Fibroblast of pulmonary artery (primary cell): ENCODE measurements around the gene WFS1.

Source experiments
- DNase-seq: peaks from one replicate; pipeline ENCODE4 v3.0.0-alpha.2; 2010; ENCODE audit warnings: low read depth
- H3K4me3 ChIP-seq: replicated peaks from 2 replicates; pipeline ENCODE4 v1.5.1; 2011; ENCODE audit warnings: low read depth, mild to moderate bottlenecking, control low read depth, low read length, moderate library complexity
- TF ChIP-seq, protein P1 (sequence below): IDR thresholded peaks from 2 replicates; pipeline ENCODE4 v1.5.1; 2011; ENCODE audit warnings: mild to moderate bottlenecking, control low read depth, low read length, inconsistent platforms; ENCODE audit errors: missing control alignments

The WFS1 gene

DNA sequence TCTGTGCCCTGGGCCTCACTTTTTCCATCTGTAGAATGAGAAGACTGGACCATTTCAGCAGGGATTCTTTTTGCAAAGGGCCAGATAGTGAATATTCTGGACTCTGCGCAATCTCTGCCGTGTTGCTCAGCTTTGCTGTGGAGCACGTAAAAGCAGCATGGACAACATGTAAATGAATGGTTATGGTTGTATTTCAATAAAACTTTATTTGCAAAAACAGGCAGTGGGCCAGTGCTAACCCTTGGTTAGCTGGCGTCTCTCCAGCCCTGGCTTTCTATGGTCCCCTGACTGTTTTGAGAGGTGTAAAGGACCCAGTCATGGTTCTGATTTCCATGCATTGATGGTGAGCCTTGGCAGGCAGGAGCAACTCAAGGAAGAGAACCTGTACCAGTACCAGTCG is 18.7 kb downstream of the WFS1 start:
- H3K4me3 ChIP-seq: no peak overlapping the region
- TF ChIP-seq, protein P1, sequence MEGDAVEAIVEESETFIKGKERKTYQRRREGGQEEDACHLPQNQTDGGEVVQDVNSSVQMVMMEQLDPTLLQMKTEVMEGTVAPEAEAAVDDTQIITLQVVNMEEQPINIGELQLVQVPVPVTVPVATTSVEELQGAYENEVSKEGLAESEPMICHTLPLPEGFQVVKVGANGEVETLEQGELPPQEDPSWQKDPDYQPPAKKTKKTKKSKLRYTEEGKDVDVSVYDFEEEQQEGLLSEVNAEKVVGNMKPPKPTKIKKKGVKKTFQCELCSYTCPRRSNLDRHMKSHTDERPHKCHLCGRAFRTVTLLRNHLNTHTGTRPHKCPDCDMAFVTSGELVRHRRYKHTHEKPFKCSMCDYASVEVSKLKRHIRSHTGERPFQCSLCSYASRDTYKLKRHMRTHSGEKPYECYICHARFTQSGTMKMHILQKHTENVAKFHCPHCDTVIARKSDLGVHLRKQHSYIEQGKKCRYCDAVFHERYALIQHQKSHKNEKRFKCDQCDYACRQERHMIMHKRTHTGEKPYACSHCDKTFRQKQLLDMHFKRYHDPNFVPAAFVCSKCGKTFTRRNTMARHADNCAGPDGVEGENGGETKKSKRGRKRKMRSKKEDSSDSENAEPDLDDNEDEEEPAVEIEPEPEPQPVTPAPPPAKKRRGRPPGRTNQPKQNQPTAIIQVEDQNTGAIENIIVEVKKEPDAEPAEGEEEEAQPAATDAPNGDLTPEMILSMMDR: no peak
- no peak for DNase-seq

GRCh38 chr4:6288871-6289270 is 19.2 kb downstream of the WFS1 start:
- TF ChIP-seq, protein P1: no peak
- no peak overlapping the region for H3K4me3 ChIP-seq
- no peak for DNase-seq

- no peak overlapping the region for H3K4me3 ChIP-seq
- TF ChIP-seq, protein P1: no peak
- DNase-seq: no peak
These were observed 20.6 kb downstream of the WFS1 start for GRCh38 chr4:6290256-6290655.

DNA sequence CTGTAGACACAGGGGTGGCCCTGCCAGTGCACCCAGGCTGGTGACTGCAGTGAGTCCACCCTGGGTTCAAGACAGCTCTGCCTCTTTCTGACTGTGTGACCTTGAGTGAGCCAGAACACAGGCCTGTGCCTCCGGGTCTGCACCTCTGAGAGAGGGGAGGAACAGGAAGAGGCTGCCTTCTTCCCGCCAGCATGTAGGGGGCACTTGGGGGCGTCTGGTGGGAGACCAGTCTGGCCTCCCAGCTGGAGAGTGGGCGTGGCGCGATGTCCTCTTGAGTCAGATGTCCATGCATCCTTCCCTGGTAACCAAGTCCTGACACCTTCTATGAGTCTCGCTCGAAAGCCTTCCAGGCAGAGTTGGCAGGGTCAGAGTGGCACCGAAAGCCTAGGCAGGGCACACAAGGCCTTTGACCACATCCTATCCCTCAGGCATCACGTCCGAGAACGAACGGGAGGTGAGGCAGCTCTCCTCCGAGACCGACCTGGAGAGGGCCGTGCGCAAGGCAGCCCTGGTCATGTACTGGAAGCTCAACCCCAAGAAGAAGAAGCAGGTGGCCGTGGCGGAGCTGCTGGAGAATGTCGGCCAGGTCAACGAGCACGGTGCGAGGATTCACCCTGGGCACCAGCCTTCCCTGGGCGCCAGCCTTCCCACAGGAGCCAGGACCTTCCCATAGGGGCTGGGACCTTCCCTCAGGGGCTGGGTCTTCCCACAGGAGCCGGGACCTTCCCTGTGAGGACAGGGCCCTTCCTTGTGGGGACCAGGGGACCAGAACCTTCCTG is 21.3 kb downstream of the WFS1 start:
- no peak overlapping the region for H3K4me3 ChIP-seq
- TF ChIP-seq, protein P1: no peak
- no peak for DNase-seq

- TF ChIP-seq, protein P1: no peak
- H3K4me3 ChIP-seq: no peak overlapping the region
- DNase-seq: no peak
These were observed 22.2 kb downstream of the WFS1 start for GRCh38 chr4:6291784-6292297.

GRCh38 chr4:6292376-6293096 is 22.9 kb downstream of the WFS1 start:
- TF ChIP-seq, protein P1: no peak
- H3K4me3 ChIP-seq: no peak overlapping the region
- no peak for DNase-seq
